ENCODE measurements around the gene MSRB2. TPM values are rescaled to one million over a fixed set of nuclear protein-coding genes. Genes with fewer than 3 reads are reported as not detected.

Gene MSRB2
- total RNA-seq, 1 donor, result 15.1 TPM

GRCh38 chr10:23053036-23053435, 42.3 kb upstream of the MSRB2 start:
- no peak for DNase-seq (ENCODE audit: low read depth)
- no peak for TF ChIP-seq CTCF (IDR thresholded peaks at IDR 0.05; ENCODE audit: insufficient read depth, low read depth, low read length)
- H3K4me3 ChIP-seq (ENCODE audit: low read depth, low read length), result no peak overlapping the region

- no peak for TF ChIP-seq CTCF (IDR thresholded peaks at IDR 0.05; ENCODE audit: insufficient read depth, low read depth, low read length)
- no peak for DNase-seq (ENCODE audit: low read depth)
- no peak overlapping the region for H3K4me3 ChIP-seq (ENCODE audit: low read depth, low read length)
These were observed 39.8 kb upstream of the MSRB2 start for GRCh38 chr10:23055424-23056185.

- no peak for TF ChIP-seq CTCF (IDR thresholded peaks at IDR 0.05; ENCODE audit: insufficient read depth, low read depth, low read length)
- DNase-seq (ENCODE audit: low read depth), result no peak
- no peak overlapping the region for H3K4me3 ChIP-seq (ENCODE audit: low read depth, low read length)
These were observed 39.2 kb upstream of the MSRB2 start for GRCh38 chr10:23056186-23056579.

GRCh38 chr10:23058366-23058765, 37.0 kb upstream of the MSRB2 start:
- no peak overlapping the region for H3K4me3 ChIP-seq (ENCODE audit: low read depth, low read length)
- no peak for TF ChIP-seq CTCF (IDR thresholded peaks at IDR 0.05; ENCODE audit: insufficient read depth, low read depth, low read length)
- DNase-seq (ENCODE audit: low read depth), result no peak

GRCh38 chr10:23060918-23061317, 34.5 kb upstream of the MSRB2 start:
- no peak overlapping the region for H3K4me3 ChIP-seq (ENCODE audit: low read depth, low read length)
- TF ChIP-seq CTCF (IDR thresholded peaks at IDR 0.05; ENCODE audit: insufficient read depth, low read depth, low read length), result no peak
- DNase-seq (ENCODE audit: low read depth), result no peak

- peak; percentile 60 for DNase-seq (ENCODE audit: low read depth)
- H3K4me3 ChIP-seq (ENCODE audit: low read depth, low read length), result no peak overlapping the region
- TF ChIP-seq CTCF (IDR thresholded peaks at IDR 0.05; ENCODE audit: insufficient read depth, low read depth, low read length), result no peak
These were observed 32.1 kb upstream of the MSRB2 start for GRCh38 chr10:23063045-23063972.

Data from fibroblast of villous mesenchyme (primary cell).